Epithelial cell of esophagus (primary cell): ENCODE measurements around the gene MAST2.
A peak's percentile ranks its signal among the peaks of the same experiment; 100 is the strongest.

Experiments
- DNase-seq: peaks from one replicate; pipeline ENCODE4 v3.0.0; 2010; ENCODE audit warnings: low read depth
- H3K4me3 ChIP-seq: 2 replicates; pipeline ENCODE4 v1.5.1; 2011; ENCODE audit warnings: mild to moderate bottlenecking, low read length, control low read depth
- TF ChIP-seq, protein P1 (sequence below): IDR thresholded peaks from 2 replicates; pipeline ENCODE4 v1.5.1; 2011; ENCODE audit warnings: low read depth, mild to moderate bottlenecking, low read length, control low read depth, inconsistent platforms; ENCODE audit not compliant: insufficient read depth; ENCODE audit errors: missing control alignments

MAST2 gene

DNA sequence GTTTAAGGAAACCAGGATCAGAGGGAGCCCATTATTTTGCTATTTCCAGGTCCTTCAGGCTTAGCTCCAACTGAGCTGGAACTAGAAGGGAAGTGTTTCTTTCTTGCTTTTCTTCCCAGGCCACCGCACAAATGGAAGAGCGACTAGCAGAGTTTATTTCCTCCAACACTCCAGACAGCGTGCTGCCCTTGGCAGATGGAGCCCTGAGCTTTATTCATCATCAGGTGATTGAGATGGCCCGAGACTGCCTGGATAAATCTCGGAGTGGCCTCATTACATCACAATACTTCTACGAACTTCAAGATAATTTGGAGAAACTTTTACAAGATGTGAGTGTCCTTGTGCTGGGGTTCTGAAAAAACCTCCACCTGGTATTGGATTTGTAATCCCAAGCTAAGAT lies 207.2 kb downstream of the MAST2 start:
- no peak for DNase-seq
- TF ChIP-seq, protein P1, sequence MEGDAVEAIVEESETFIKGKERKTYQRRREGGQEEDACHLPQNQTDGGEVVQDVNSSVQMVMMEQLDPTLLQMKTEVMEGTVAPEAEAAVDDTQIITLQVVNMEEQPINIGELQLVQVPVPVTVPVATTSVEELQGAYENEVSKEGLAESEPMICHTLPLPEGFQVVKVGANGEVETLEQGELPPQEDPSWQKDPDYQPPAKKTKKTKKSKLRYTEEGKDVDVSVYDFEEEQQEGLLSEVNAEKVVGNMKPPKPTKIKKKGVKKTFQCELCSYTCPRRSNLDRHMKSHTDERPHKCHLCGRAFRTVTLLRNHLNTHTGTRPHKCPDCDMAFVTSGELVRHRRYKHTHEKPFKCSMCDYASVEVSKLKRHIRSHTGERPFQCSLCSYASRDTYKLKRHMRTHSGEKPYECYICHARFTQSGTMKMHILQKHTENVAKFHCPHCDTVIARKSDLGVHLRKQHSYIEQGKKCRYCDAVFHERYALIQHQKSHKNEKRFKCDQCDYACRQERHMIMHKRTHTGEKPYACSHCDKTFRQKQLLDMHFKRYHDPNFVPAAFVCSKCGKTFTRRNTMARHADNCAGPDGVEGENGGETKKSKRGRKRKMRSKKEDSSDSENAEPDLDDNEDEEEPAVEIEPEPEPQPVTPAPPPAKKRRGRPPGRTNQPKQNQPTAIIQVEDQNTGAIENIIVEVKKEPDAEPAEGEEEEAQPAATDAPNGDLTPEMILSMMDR = no peak
- H3K4me3 ChIP-seq = no peak overlapping the region

DNA sequence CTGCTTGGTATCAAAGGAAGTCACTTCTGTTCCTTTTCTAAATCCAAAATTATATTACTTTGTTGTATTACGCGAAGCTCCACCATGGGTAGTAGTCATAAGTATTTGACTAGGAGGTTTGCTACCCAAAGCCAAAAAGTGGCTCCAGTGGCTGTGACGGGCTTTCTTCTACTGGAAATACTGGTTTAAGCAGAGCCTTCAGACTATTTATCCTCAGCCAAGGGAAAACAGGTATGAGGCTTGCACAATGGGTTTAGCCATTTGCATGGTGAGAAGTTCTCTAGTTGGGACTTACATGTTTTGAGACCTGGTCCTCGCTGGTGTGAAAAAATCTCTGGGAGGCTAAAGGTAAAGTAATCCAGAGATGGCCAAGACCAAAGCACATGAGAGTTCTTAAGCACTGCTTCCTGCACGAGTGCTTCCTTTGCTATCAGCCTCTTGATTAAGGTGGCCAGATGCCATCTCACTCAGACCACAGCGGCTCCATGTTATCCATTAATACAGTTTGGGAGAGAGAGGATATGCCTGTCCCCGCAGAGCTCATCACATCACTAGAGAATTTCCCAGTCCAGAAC lies 207.8 kb downstream of the MAST2 start:
- no peak overlapping the region for H3K4me3 ChIP-seq
- TF ChIP-seq, protein P1 = no peak
- DNase-seq = peak; percentile 49

DNA sequence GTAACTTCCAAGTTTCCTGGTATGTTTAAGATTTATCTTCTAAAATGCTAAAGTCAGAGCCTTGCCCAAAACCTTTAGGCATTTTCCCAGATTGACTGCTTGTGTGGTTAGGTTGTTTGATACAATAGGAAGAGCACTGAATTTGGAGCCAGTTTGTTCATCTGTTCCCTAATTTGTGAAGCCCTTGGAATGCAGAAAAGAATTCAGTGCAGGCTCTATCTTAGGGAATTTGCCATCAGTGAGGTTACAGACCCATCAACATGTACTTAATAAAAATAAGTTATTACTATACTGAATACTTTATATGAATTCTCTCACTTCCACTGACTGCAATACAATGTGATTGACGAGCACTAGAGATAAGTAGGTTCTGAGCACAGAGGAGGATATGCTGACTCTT lies 208.8 kb downstream of the MAST2 start:
- H3K4me3 ChIP-seq = no peak overlapping the region
- DNase-seq = no peak
- TF ChIP-seq, protein P1 = no peak

DNA sequence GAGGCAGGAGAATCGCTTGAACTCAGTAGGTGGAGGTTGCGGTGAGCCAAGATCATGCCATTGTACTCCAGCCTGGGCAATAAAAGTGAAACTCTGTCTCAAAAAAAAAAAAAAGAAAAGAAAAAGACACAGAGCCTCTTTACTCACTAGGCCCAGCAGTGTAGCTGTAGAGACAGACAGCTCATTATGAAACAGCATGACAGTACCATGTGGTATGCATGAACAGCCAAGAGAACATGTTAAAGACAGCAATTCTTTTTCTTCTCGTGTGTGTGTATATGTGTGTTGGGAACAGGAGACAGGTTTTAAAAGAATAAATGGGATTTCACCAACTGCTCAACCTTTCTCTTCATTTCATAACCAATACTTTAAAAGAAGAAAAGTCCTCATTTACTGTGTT lies 210.2 kb downstream of the MAST2 start:
- no peak overlapping the region for H3K4me3 ChIP-seq
- peak; percentile 55 for DNase-seq
- TF ChIP-seq, protein P1 = no peak

DNA sequence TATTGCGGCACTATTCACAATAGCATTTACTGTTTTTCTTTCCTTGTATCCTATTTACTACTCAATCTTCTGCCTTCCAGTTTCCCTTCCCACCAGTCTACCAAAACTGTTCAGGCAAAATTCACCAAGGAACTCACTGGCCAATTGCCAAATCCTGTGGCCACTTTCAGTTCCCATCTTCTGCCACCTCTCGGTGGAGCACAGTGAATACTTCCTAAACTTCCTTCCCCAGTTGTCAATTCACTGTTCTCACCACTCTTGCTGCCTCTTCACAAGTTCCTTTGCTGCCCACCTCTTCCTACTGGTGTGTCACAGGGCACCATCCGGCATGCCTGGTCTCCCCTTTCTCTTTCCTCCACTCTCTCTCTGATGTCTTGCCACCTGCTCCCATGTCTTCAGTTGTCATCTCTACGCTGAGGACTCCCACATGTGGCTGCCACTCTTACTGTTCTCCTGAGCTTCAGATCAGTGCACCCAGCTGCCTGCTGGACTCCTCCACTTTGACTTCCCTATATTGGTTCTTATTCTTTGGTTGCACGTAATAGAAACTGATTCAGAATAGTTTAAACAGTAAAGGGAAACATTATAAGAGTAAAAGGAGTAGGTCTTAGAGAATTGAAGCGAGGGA lies 214.6 kb downstream of the MAST2 start:
- DNase-seq = no peak
- H3K4me3 ChIP-seq = no peak overlapping the region
- TF ChIP-seq, protein P1 = no peak

DNA sequence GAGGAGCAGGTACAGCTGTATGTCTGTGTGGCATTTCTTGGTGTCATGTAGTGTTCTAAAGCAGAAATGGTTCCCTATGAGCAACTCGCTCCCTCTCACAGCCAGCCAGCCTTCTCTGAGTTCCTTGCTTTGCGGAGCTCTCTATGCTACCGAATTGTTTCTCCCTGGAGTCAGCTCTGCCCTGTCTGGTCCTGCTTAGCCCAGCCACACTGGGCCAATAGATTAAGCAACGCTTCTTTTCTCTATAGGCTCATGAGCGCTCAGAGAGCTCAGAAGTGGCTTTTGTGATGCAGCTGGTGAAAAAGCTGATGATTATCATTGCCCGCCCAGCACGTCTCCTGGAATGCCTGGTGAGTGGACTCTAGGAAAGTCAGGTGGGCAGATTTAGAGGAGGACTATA lies 215.9 kb downstream of the MAST2 start:
- no peak for DNase-seq
- H3K4me3 ChIP-seq = no peak overlapping the region
- TF ChIP-seq, protein P1 = no peak

DNA sequence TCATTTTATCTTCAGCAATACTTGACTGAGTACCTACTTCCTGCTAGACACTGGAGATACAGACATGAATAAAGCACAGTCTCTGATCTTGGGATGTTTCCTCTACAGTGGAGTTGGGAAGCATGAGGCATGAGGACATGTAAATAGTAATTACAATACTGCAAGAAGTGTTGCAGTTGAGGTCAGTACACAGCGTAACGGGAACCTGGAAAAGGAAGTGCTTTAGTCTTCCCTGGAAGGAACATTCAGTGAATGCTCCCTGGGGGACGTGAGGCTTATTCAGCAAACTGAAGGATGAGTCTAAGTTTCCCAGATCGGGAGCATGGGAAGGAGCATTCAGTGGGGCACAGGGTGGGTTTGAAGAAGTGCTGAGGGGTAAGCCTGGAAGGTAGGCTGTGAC lies 216.6 kb downstream of the MAST2 start:
- TF ChIP-seq, protein P1 = no peak
- DNase-seq = no peak
- no peak overlapping the region for H3K4me3 ChIP-seq
